ENCODE data around the gene BAIAP3.

GRCh38 chr16:1347962-1348361 is 14.5 kb downstream of the BAIAP3 start:
- no peak for TF ChIP-seq CTCF (IDR thresholded peaks at IDR 0.05; ENCODE audit: low read depth, low read length, poor library complexity, severe bottlenecking)
- TF ChIP-seq EZH2phosphoT487 (IDR thresholded peaks at IDR 0.05; ENCODE audit: borderline replicate concordance, low read length) = no peak

Data from DOHH2 (cell line).